CD14-positive monocyte (primary cell): ENCODE measurements around the gene MYZAP. TPM values are rescaled to one million over a fixed set of nuclear protein-coding genes. Genes with fewer than 3 reads are reported as not detected.

ENCODE experiments used
- DNase-seq, 3 donors: peaks; one replicate each; pipeline ENCODE4 v3.0.0-alpha.2; 2011 to 2022
- H2AFZ ChIP-seq: 2 replicates; pipeline ENCODE4 v1.6.0; 2012; ENCODE audit warnings: mild to moderate bottlenecking, low read depth, low read length, inconsistent platforms; ENCODE audit not compliant: insufficient read depth, poor library complexity, severe bottlenecking
- H3K27ac ChIP-seq, 2 donors: 1 replicate in 1 of 2; 2 replicates in 1 of 2; pipeline ENCODE4 v1.5.1; 2012 to 2013; ENCODE audit warnings: low read length in 2 of 2, control low read depth in 1 of 2, inconsistent platforms in 1 of 2, low read depth in 1 of 2, mild to moderate bottlenecking in 1 of 2
- H3K27me3 ChIP-seq, 2 donors: one replicate each; pipeline versions ENCODE4 v1.6.0 to v1.6.1; 2011 to 2013; ENCODE audit warnings: low read length in 2 of 2; ENCODE audit not compliant: control insufficient read depth in 2 of 2, insufficient read depth in 2 of 2
- H3K36me3 ChIP-seq, 2 donors: replicated peaks in 1 of 2; 1 replicate in 1 of 2; 2 replicates in 1 of 2; pipeline versions ENCODE4 v1.5.1 to v1.6.1; 2012 to 2013; ENCODE audit warnings: low read length in 2 of 2, control low read depth in 1 of 2, inconsistent platforms in 1 of 2, mild to moderate bottlenecking in 1 of 2; ENCODE audit not compliant: insufficient read depth in 2 of 2, control insufficient read depth in 1 of 2
- H3K4me1 ChIP-seq, 2 donors: 1 replicate in 1 of 2; 2 replicates in 1 of 2; pipeline versions ENCODE4 v1.5.1 to v1.6.1; 2012 to 2013; ENCODE audit warnings: low read length in 2 of 2, control low read depth in 1 of 2, inconsistent platforms in 1 of 2, mild to moderate bottlenecking in 1 of 2, moderate library complexity in 1 of 2; ENCODE audit not compliant: insufficient read depth in 2 of 2, control insufficient read depth in 1 of 2
- H3K4me2 ChIP-seq: replicated peaks from 2 replicates; pipeline ENCODE3; 2012; ENCODE audit warnings: low read length, moderate library complexity, mild to moderate bottlenecking; ENCODE audit not compliant: poor library complexity, severe bottlenecking; ENCODE audit errors: extremely low read depth
- H3K4me3 ChIP-seq, 3 experiments: fragments of 200-600 bp in 1 of 3; sonication (generic) in 1 of 3; replicated peaks in 1 of 3; 1 replicate in 2 of 3; 2 replicates in 1 of 3; pipeline ENCODE4 v1.5.1; 2011 to 2013; ENCODE audit warnings: low read length in 3 of 3, mild to moderate bottlenecking in 3 of 3, control low read depth in 2 of 3, low read depth in 2 of 3, inconsistent platforms in 1 of 3, moderate library complexity in 1 of 3
- H3K79me2 ChIP-seq: 2 replicates; pipeline ENCODE4 v1.6.0; 2012; ENCODE audit warnings: mild to moderate bottlenecking, control low read depth, inconsistent platforms, low read length, moderate library complexity; ENCODE audit not compliant: insufficient read depth
- H3K9ac ChIP-seq: 2 replicates; pipeline ENCODE4 v1.6.0; 2017; ENCODE audit warnings: low read length, mild to moderate bottlenecking; ENCODE audit not compliant: insufficient read depth, poor library complexity, severe bottlenecking
- H3K9me3 ChIP-seq, 2 donors: replicated peaks in 1 of 2; 1 replicate in 1 of 2; 2 replicates in 1 of 2; pipeline versions ENCODE4 v1.5.1 to v1.6.1; 2012 to 2013; ENCODE audit warnings: low read length in 2 of 2, control low read depth in 1 of 2; ENCODE audit not compliant: control insufficient read depth in 1 of 2, insufficient read depth in 1 of 2
- H4K20me1 ChIP-seq: 2 replicates; pipeline ENCODE4 v1.6.0; 2012; ENCODE audit warnings: mild to moderate bottlenecking, low read length, control low read depth, moderate library complexity; ENCODE audit not compliant: insufficient read depth
- H3K27ac Mint-ChIP-seq, 7 donors: one replicate each; pipeline ENCODE4 v1.8.0; 2020; ENCODE audit warnings: mild to moderate bottlenecking in 7 of 7, mixed read lengths in 7 of 7, moderate library complexity in 6 of 7, inconsistent platforms in 2 of 7
- H3K27me3 Mint-ChIP-seq, 3 donors: one replicate each; pipeline ENCODE4 v1.8.0; 2021 to 2022; ENCODE audit warnings: low read depth in 3 of 3, mild to moderate bottlenecking in 3 of 3, mixed read lengths in 3 of 3, moderate library complexity in 3 of 3, inconsistent platforms in 1 of 3
- H3K36me3 Mint-ChIP-seq, 2 donors: one replicate each; pipeline ENCODE4 v1.8.0; 2020; ENCODE audit warnings: mixed read lengths in 2 of 2, inconsistent platforms in 1 of 2, mild to moderate bottlenecking in 1 of 2
- H3K4me1 Mint-ChIP-seq: one replicate; pipeline ENCODE4 v1.8.0; 2020; ENCODE audit warnings: mild to moderate bottlenecking, mixed read lengths
- H3K4me3 Mint-ChIP-seq, 2 donors: one replicate each; pipeline ENCODE4 v1.8.0; 2020; ENCODE audit warnings: mild to moderate bottlenecking in 2 of 2, mixed read lengths in 2 of 2, moderate library complexity in 1 of 2
- H3K9me3 Mint-ChIP-seq, 7 donors: one replicate each; pipeline ENCODE4 v1.8.0; 2020 to 2022; ENCODE audit warnings: mixed read lengths in 7 of 7, mild to moderate bottlenecking in 6 of 7, moderate library complexity in 6 of 7, inconsistent platforms in 2 of 7
- CTCF ChIP-seq: fragments of 200-600 bp; IDR thresholded peaks from one replicate; pipeline ENCODE4 v1.8.0; 2022; ENCODE audit warnings: antibody characterized with exemption, mild to moderate bottlenecking
- WGBS: methylation state at CpG from one replicate; pipeline ENCODE4 v1.1.5; 2013; ENCODE audit warnings: missing lambda C conversion rate; ENCODE audit not compliant: insufficient coverage; 5-methylcytosine and 5-hydroxymethylcytosine counted together
- intact Hi-C, 2 donors: fragments of 100-400 bp; cut with micrococcal nuclease; formaldehyde crosslinking; loops; one replicate each; pipeline versions ENCODE4 v1.15.0 to v1.15.1; 2023
- polyA plus RNA-seq, 3 donors: library from polyadenylated mRNA; depleted of rRNA in 1 of 3; unstranded in 2 of 3; stranded (reverse) in 1 of 3; fragments of 300-500 nt in 2 of 3; fragments of >200 nt in 1 of 3; fragmentation: Illumina TruSeq in 2 of 3; gene quantifications; 1 replicate in 2 of 3; 2 replicates in 1 of 3; pipeline ENCODE4 v1.2.3, GENCODE V29; 2012 to 2021

Gene MYZAP
- polyA plus RNA-seq, 3 donors, result 0.12 to 0.13 TPM; not detected in 1

GRCh38 chr15:57654153-57654852, 62.6 kb downstream of the MYZAP start:
- Histone ChIP-seq H3K9me3 (no peaks in the 10 kb centered on the region), H3K27me3 (no peaks in the 10 kb centered on the region), H3K4me1 (no peaks in the 10 kb centered on the region), H3K36me3 (no peaks in the 10 kb centered on the region), H2AFZ (no peak overlapping the region), H3K27ac (no peak overlapping the region), H3K79me2 (no peaks in the 10 kb centered on the region), H3K4me3 (no peak overlapping the region), H3K4me2 (no peak overlapping the region), H3K9ac (no peak overlapping the region), H4K20me1 (no peaks in the 10 kb centered on the region)
- no peak for TF ChIP-seq CTCF
- H3K27me3 Mint-ChIP-seq, result peaks cover 2 to 3% (median 3%) of the 10 kb centered on the region in 3 donors
- no peaks in the 10 kb centered on the region for H3K4me1 Mint-ChIP-seq
- no peak for DNase-seq
- H3K4me3 Mint-ChIP-seq, result no peak overlapping the region
- H3K27ac Mint-ChIP-seq, result no peak overlapping the region
- intact Hi-C loops, result loop anchor here in 1 of 2 donors (10.0 kb wide), 1 partner anchor 100 kb away; no protein-coding TSS in a partner anchor
- no CpG with 5 or more reads among the region's 6 CpGs for WGBS
- peaks cover 0 to 1% (median 0%) of the 10 kb centered on the region in 7 donors for H3K9me3 Mint-ChIP-seq
- no peaks in the 10 kb centered on the region for H3K36me3 Mint-ChIP-seq

- no peak for DNase-seq
- H3K27me3 ChIP-seq, result no peaks in the 10 kb centered on the region
- H3K9me3 Mint-ChIP-seq, result peaks cover 0 to 1% (median 0%) of the 10 kb centered on the region in 7 donors
- H3K36me3 ChIP-seq, result no peaks in the 10 kb centered on the region
- H3K9ac ChIP-seq, result no peak overlapping the region
- H3K27ac ChIP-seq, result no peak overlapping the region
- H3K4me2 ChIP-seq, result no peak overlapping the region
- no peaks in the 10 kb centered on the region for H3K79me2 ChIP-seq
- no peak overlapping the region for H3K4me3 Mint-ChIP-seq
- no peak overlapping the region for H3K27ac Mint-ChIP-seq
- H4K20me1 ChIP-seq, result no peaks in the 10 kb centered on the region
- intact Hi-C loops, result loop anchor here in 1 of 2 donors (10.0 kb wide), 1 partner anchor 100 kb away; no protein-coding TSS in a partner anchor
- no peak overlapping the region for H3K4me3 ChIP-seq
- WGBS, result 97% methylated on average over 4 of the region's 6 CpGs
- H3K9me3 ChIP-seq, result no peaks in the 10 kb centered on the region
- H3K27me3 Mint-ChIP-seq, result peaks cover 0 to 3% (median 2%) of the 10 kb centered on the region in 3 donors
- H3K4me1 Mint-ChIP-seq, result no peaks in the 10 kb centered on the region
- H3K36me3 Mint-ChIP-seq, result no peaks in the 10 kb centered on the region
- no peak for TF ChIP-seq CTCF
- no peaks in the 10 kb centered on the region for H3K4me1 ChIP-seq
- no peak overlapping the region for H2AFZ ChIP-seq
Measured at GRCh38 chr15:57655053-57655452, 63.3 kb downstream of the MYZAP start.
